ENCODE measurements around the gene FBXL7.

Gene FBXL7

GRCh38 chr5:15459200-15459599 is 40.8 kb upstream of the FBXL7 start:
- no peak for DNase-seq (ENCODE audit: extremely low read depth, insufficient read length)
- no peaks in the 10 kb centered on the region for H3K27me3 ChIP-seq (replicated peaks; ENCODE audit: control insufficient read depth, insufficient read depth, low read length)
- no peak for TF ChIP-seq CTCF (IDR thresholded peaks at IDR 0.05; ENCODE audit: insufficient read depth, low read length, poor library complexity, severe bottlenecking)
- no peaks in the 10 kb centered on the region for H3K36me3 ChIP-seq (ENCODE audit: control insufficient read depth, insufficient read depth, low read length)
- no peak overlapping the region for H3K4me3 ChIP-seq (replicated peaks; ENCODE audit: low read depth, low read length)

- DNase-seq (ENCODE audit: extremely low read depth, insufficient read length): no peak
- Histone ChIP-seq H3K4me3 (replicated peaks; ENCODE audit: low read depth, low read length) (no peak overlapping the region), H3K27me3 (replicated peaks; ENCODE audit: control insufficient read depth, insufficient read depth, low read length) (no peaks in the 10 kb centered on the region), H3K36me3 (ENCODE audit: control insufficient read depth, insufficient read depth, low read length) (no peaks in the 10 kb centered on the region)
- TF ChIP-seq CTCF (IDR thresholded peaks at IDR 0.05; ENCODE audit: insufficient read depth, low read length, poor library complexity, severe bottlenecking): no peak
Observed at GRCh38 chr5:15463231-15463980, 36.6 kb upstream of the FBXL7 start.

GRCh38 chr5:15472116-15472515 is 27.9 kb upstream of the FBXL7 start:
- no peak for DNase-seq (ENCODE audit: extremely low read depth, insufficient read length)
- no peak for TF ChIP-seq CTCF (IDR thresholded peaks at IDR 0.05; ENCODE audit: insufficient read depth, low read length, poor library complexity, severe bottlenecking)
- Histone ChIP-seq H3K27me3 (replicated peaks; ENCODE audit: control insufficient read depth, insufficient read depth, low read length) (no peaks in the 10 kb centered on the region), H3K4me3 (replicated peaks; ENCODE audit: low read depth, low read length) (no peak overlapping the region), H3K36me3 (ENCODE audit: control insufficient read depth, insufficient read depth, low read length) (no peaks in the 10 kb centered on the region)

GRCh38 chr5:15474143-15474719 is 25.7 kb upstream of the FBXL7 start:
- TF ChIP-seq CTCF (IDR thresholded peaks at IDR 0.05; ENCODE audit: insufficient read depth, low read length, poor library complexity, severe bottlenecking): no peak
- H3K27me3 ChIP-seq (replicated peaks; ENCODE audit: control insufficient read depth, insufficient read depth, low read length): no peaks in the 10 kb centered on the region
- no peak for DNase-seq (ENCODE audit: extremely low read depth, insufficient read length)
- H3K4me3 ChIP-seq (replicated peaks; ENCODE audit: low read depth, low read length): no peak overlapping the region
- H3K36me3 ChIP-seq (ENCODE audit: control insufficient read depth, insufficient read depth, low read length): no peaks in the 10 kb centered on the region

GRCh38 chr5:15475367-15475766 is 24.6 kb upstream of the FBXL7 start:
- no peak for TF ChIP-seq CTCF (IDR thresholded peaks at IDR 0.05; ENCODE audit: insufficient read depth, low read length, poor library complexity, severe bottlenecking)
- no peaks in the 10 kb centered on the region for H3K36me3 ChIP-seq (ENCODE audit: control insufficient read depth, insufficient read depth, low read length)
- H3K4me3 ChIP-seq (replicated peaks; ENCODE audit: low read depth, low read length): no peak overlapping the region
- H3K27me3 ChIP-seq (replicated peaks; ENCODE audit: control insufficient read depth, insufficient read depth, low read length): no peaks in the 10 kb centered on the region
- no peak for DNase-seq (ENCODE audit: extremely low read depth, insufficient read length)
